ENCODE results near the gene FAM120AOS.

The FAM120AOS gene

DNA sequence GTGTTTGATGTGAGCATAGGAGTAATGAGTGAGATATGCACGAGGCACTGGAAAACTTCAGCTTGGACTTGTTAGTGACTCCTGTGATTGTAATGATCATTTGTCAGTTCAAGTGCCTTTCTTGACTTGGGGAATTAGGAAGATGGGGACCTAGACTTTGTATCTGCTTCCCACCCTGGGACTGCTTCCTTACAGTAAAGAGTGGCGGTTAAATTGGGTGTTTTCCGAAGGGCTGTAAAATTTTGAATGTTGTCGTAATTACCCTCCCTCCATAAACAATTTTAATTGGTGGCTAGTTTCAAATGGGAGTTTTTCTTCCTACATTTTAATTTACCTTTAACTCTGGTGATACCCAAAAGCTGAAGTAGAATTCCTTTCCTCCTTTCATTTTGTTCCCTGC is 23.5 kb upstream of the FAM120AOS start:
- H3K27ac ChIP-seq = no peak overlapping the region
- TF ChIP-seq, protein P1, sequence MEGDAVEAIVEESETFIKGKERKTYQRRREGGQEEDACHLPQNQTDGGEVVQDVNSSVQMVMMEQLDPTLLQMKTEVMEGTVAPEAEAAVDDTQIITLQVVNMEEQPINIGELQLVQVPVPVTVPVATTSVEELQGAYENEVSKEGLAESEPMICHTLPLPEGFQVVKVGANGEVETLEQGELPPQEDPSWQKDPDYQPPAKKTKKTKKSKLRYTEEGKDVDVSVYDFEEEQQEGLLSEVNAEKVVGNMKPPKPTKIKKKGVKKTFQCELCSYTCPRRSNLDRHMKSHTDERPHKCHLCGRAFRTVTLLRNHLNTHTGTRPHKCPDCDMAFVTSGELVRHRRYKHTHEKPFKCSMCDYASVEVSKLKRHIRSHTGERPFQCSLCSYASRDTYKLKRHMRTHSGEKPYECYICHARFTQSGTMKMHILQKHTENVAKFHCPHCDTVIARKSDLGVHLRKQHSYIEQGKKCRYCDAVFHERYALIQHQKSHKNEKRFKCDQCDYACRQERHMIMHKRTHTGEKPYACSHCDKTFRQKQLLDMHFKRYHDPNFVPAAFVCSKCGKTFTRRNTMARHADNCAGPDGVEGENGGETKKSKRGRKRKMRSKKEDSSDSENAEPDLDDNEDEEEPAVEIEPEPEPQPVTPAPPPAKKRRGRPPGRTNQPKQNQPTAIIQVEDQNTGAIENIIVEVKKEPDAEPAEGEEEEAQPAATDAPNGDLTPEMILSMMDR (conservative IDR thresholded peaks at IDR 0.05) = no peak

DNA sequence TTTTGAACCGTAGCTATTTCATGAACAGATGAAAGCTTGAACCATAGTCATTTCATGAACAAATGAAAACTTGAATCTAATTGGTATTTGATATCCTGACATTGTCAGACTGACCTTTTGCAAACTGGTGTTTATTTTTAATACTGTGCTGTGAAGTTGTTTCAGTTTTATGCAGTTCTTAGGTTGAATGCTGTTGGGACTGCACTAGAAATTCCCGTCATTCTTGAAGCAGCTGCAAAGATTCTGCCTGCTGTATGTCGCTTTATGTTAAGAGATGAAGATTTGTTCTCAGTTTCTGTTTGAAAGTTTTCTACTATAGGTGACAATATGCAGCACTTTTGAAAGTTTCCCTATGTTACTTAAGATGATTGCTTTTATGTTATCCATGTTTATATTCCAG is 22.5 kb upstream of the FAM120AOS start:
- no peak overlapping the region for H3K27ac ChIP-seq
- TF ChIP-seq, protein P1 (conservative IDR thresholded peaks at IDR 0.05) = no peak

- no peak overlapping the region for H3K27ac ChIP-seq
- TF ChIP-seq, protein P1 (conservative IDR thresholded peaks at IDR 0.05) = no peak
These were observed 21.7 kb upstream of the FAM120AOS start for GRCh38 chr9:93475108-93475507.

GRCh38 chr9:93473411-93473810 is 20.0 kb upstream of the FAM120AOS start:
- H3K27ac ChIP-seq = no peak overlapping the region
- TF ChIP-seq, protein P1 (conservative IDR thresholded peaks at IDR 0.05) = no peak

GRCh38 chr9:93471124-93471523 is 17.7 kb upstream of the FAM120AOS start:
- TF ChIP-seq, protein P1 (conservative IDR thresholded peaks at IDR 0.05) = no peak
- H3K27ac ChIP-seq = no peak overlapping the region

DNA sequence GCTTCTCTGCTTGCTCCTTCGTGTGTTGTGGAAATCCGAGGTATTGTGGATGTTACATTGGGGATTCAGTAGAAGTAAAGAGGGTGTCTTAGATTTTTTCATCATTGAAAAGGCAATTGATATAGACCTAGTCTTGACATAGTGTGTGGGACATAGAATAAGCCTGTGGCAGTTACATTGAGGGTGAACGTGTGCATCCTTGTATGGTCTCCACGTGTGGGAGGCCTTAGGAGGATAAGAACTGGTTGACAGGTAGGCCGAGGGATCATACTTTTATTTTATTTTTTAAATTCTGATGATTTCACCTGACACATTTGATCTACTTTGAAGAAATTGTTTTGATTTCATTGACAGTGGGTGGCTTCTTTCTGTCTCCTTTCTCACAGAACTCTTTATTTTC is 17.0 kb upstream of the FAM120AOS start:
- TF ChIP-seq, protein P1 (conservative IDR thresholded peaks at IDR 0.05) = no peak
- H3K27ac ChIP-seq = no peak overlapping the region

DNA sequence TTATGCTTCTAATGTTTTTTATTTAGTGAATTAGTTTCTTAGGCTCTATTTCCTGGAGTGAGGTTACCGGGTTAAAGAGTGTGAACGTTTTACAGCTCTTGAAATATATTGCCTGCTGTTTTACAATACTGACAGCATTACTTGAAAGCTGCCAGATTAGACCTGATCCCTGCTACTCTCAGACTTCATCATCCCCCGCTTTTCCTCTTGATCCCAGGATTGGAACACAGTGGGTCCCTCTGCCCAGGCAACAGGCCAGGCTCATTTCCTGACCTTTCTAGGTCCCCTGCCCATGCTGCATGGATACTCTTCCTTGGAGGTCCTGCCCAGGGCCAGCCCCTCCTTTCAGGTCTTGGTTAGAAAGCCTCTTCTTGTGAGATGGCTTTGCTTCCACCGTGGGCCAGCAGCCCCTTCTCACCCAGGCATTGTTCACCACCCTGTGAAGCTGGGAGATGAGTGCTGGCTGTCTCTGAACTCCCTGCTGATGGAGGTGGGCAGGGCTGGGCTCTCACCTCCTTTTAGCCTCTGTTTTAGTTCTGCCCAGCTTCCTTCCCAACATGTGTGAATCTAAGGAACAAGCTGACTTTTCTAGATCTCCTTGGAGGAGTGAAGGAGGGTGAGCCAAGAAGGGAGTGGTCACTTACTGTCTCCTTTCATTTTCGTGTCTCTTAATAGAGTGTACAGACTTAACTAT is 15.5 kb upstream of the FAM120AOS start:
- peak overlapping the region; percentile 57 for H3K27ac ChIP-seq
- TF ChIP-seq, protein P1 (conservative IDR thresholded peaks at IDR 0.05) = no peak
